ENCODE results near the gene TBCA. TPM values are rescaled to one million over a fixed set of nuclear protein-coding genes. Genes with fewer than 3 reads are reported as not detected.

Gene TBCA
- total RNA-seq (2022; extraction: Qiagen RNA extraction; ENCODE audit: low read depth) = 270 to 339 TPM (median 291 TPM) in 5 replicates

GRCh38 chr5:77775790-77776553 lies at the start of gene TBCA:
TSS of gene TBCA (minus strand) at chr5:77776339. CDS start at chr5:77776257, 82 bp downstream.

Other genes with a start within 250 kb of the TBCA start
- 0.06 to 0.14 TPM (median 0.10 TPM) in 4 of 5 replicates, not detected in the other for gene OTP, start 137.6 kb downstream of the TBCA start, total RNA-seq (2022; extraction: Qiagen RNA extraction; ENCODE audit: low read depth)